Iris pigment epithelial cell (primary cell): ENCODE data around the gene SOCS3.

ENCODE experiments used
- DNase-seq: peaks from one replicate; pipeline ENCODE4 v3.0.0-alpha.2; 2011; ENCODE audit warnings: low read depth

SOCS3 gene

GRCh38 chr17:78330570-78331224 is 29.2 kb downstream of the SOCS3 start:
- no peak for DNase-seq

- DNase-seq = peak; percentile 73
Measured at GRCh38 chr17:78329263-78330059, 30.4 kb downstream of the SOCS3 start.

DNA sequence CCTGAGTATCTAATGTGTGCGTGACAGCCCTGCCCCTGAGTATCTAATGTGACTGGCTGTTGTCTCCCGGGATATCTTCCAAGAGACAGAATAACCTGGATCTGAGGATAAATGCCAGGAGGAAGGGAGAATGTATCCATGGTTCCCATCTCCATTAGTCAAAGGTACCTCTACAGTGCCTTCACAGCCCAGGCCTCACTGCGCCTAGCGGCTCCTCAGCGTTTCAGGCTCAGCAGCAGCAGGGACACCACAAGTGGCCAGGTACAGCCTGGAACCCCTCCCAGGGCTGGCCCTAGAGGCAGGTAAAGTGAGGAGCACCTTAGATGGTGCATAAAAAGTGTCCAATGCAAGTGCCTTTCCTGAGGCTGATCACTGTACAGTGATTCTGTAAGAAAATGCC is 32.0 kb downstream of the SOCS3 start:
- no peak for DNase-seq

DNA sequence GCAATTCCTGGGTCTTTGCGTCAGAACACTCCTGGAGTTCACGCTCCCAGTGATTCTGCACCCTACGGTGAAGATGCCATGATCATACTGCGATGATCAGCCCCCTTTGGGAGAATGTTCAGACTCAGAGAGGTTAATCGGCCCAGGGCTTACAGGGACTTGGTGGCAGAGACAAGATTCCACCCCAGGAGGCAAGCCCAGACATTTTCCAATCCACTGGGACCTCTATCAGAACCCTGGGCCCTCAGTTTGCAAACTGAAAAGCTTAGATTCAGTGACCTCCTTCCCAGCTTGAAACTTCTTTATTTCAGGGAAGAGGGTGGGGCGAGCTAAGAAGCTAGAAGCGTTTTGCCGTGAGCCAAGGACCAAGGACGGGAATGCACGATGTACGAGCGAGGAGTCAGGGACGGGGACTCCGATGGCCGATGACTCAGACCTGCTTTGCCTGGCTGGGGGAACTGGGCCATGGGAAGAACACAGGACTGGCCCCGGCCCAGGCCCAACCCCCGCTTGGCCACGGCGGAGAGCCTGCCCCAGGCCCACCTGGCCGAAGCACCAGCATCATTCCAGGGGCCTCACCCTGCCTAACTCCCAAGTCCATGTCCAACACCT is 34.7 kb downstream of the SOCS3 start:
- peak; percentile 67 for DNase-seq

- peak; percentile 69 for DNase-seq
Measured at GRCh38 chr17:78324391-78325075, 35.3 kb downstream of the SOCS3 start.

DNA sequence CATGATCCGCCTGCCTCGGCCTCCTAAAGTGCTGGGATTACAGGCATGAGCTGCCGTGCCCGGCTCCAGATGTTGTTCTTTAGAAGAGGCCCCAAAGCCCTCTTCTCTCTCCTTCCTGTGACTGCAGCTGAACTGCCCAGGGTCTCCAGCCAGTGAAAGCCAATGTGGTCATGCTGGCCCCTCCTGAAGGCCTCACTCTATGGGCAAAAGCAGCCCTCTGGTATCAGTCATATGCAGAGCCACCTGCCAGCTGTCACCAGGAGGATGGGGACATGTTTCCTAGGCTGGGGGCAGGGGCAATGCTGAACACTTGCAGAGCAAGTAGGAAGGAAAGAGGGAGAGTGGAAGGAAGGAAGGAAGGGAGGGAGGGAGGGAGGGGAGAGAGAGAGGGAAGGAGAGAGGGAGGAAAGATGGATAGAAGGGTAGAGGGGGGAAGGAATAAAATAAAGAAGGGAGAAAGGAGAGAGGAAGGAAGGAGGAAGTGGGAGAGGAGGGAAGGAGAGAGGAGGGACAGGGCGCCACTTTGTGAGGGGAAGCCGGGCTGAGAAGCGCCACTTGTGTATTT is 36.0 kb downstream of the SOCS3 start:
- no peak for DNase-seq

DNA sequence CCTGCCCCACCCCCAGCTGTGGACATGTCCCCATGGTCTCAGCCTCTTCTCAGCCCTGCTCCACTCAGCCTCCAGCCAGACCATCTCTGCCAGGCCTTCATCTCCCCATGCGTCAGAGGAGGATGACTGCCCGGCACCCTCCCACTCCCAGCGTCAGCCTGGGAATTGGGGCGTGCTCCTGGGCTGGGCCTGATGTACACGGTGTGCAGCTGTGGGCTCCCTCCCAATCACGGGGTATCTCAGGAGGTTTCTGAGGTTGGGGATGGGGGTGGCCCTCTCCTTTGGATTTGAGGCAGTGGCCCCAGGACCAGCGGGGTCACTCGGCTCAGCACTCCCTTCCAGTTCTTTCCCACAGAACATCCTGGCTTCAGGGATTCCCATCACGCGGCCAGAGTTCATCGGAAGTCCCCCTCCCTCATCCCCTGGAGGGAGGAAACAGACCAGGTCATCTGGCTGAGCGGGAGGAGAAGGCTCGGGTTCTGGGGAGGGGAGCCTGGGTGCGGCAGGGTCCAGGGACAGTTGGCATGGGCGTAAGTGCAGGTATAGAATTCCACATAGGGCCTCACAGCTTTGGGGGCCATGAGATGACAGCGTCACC is 36.9 kb downstream of the SOCS3 start:
- DNase-seq = no peak

DNA sequence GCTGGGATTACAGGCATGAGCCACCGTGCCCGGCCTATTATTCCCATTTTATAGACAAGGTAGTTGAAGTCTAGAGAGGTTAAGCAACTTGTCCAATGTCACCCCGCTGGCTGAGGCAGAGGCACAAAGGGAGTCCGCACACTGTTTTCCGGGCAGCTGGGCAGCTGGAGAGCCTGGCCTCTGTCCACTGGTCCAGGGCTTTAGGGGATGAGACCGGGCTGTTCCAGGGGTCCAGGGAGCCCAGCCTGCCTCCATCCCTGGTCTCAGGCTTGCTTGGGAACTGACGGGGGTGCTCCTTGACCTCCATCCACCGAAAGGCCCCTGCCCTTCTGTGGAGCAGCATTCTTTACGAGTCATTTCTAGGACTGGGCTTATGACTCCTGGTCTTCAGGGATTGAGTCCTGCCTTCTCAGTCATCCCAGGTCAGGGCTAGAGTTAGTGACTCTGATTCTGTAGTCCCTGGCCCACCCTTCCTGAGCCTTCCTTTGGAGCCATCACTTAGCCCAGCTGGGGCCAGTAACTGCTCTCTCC is 37.5 kb downstream of the SOCS3 start:
- no peak for DNase-seq

DNA sequence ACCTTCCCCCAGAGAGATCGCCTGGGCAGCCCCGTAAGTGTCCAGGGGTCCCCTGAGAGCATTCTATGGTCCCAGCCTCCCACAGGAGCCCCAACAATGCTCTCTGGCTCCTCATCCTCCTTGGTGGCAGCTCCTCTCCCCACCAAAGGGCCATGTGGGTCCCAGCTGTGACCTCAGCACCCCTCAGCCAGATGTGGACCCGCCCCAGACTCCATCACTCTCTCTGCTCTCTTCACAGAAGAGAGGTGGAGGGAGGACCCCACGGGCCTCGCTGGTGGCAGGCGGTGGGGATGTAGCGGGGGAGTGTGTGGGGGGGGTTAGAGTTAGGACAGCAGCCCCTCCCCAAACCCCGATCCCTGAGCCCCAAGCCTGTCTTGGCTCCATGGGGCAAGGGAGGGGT is 41.0 kb downstream of the SOCS3 start:
- DNase-seq = no peak

- DNase-seq = no peak
Measured at GRCh38 chr17:78318407-78318806, 41.5 kb downstream of the SOCS3 start.

GRCh38 chr17:78317794-78318400 is 42.0 kb downstream of the SOCS3 start:
- DNase-seq = no peak

DNA sequence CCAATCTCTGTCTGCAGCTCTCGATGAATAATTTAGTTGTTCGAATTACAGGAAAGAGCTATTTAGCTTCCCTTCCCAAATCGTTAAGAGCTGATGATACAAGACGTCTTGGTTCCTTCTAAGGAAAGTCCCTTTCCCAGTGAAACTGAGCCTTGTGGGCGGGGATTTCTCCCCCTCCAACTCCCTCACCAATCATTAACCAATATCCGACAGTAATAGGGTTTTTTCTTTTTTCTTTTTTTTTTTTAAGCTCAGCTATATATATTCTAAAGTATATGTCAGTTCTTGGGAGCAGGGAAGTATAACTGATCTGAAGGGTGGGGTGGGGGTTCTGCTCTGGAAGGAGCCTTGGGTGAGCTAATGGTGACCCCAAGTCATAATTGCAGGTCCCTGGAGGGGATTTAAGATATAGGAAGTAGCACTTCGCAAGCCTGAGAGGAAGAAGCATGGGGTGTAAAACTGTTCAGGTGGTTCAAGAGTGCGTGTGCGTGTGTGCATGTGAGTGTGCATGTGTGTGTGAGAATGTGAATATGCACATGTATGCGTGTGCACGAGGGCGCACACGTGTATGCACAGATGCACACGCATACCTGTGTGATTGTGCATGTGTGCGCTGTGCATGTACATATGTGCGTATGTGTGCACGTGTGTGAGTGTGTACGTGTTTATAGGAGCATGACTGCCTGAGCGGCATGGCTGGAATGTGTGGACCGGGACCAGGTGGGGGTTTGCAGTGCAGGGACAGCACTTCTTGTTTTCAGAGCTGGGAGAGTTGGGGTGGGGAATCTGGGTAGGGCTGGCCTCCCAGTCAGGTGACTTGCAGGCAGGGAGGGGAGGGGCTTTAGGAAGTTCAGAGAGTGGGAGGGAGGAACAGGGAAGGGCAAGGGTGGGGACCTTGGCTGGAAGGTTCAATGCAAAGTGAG is 42.7 kb downstream of the SOCS3 start:
- no peak for DNase-seq

DNA sequence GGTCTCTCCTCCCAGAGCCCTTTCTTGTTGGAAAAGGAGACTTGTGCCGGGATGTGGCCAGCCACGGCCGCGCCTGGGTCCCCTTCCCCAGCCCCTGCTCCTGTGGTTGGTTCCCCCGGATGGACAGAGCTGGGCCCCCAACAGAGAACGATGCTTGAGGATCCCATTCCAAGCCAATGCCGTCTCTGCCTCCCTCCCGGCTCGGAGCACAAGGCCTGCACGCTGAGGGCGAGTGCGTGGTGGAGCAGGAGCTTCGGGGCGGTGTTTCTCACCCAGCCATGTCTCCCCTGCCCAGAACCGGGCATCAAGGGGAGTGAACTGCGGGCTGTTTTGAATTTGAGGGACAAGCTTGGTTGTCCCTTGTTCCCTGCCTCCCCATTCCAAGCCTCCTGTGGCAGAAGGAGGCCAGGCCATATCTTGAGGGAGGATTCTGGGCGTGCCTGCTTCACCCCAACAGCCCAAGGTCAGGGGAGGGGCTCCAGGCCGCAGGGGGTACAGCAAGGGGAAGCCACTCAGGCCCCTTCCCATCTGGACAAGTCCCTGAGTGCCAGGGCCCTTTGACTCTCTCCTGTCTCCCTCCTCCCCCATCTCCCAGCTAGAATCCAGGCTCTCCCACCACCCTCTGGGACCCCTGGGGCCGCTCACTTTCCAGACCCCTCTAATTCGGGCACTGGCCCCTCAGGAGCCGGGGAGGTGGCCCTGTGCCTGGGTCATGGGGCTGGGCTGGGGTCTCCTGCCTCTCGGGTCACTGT is 43.6 kb downstream of the SOCS3 start:
- no peak for DNase-seq

- peak; percentile 83 for DNase-seq
Measured at GRCh38 chr17:78315355-78316114, 44.3 kb downstream of the SOCS3 start.

DNA sequence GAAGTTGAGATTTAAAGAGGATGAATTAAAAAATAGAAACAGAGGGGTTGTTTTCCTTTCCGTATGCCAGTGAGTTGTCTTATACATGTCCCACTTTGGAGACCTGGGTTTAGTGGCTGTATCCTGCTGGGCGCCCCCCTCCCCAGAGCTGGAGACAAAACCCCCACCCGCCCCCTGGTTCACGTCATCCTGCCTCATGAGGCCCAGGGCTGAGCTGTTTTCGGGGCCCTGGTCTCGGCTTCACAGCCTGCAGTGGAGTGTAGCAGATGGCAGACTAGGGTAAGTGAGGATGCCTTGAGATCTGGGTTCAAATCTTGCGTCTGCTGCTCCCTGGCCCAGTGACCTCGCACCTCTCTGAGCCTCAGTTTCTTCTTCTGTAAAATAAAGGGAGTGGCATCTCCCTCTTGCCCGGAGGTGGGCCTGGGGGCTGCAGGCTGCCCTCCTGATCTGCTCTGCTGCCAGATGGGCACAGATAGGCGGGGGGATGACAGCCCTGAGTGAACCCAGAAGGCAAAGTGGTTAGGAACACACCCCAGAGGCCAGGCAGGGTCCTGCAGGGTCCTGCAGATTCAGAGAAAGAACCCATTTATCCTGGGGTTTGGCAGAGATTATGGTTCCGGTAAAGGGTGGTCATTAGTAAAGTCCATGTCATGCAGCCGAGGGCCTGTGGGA is 45.1 kb downstream of the SOCS3 start:
- DNase-seq = no peak

GRCh38 chr17:78313735-78314648 is 45.9 kb downstream of the SOCS3 start:
- DNase-seq = peak; percentile 77
